RCC 7860 (cell line): Measurements from ENCODE around the gene DUSP2.
A peak's percentile ranks its signal among the peaks of the same experiment; 100 is the strongest.

Experiments used
- DNase-seq: peaks from one replicate; pipeline ENCODE4 v3.0.0-alpha.2; 2015; ENCODE audit warnings: low spot score
- FAIRE-seq: peaks from 2 replicates; lab custom pipeline; 2012; peaks lifted over from hg19 to GRCh38; lab: Jason Lieb, UNC

DUSP2 gene

GRCh38 chr2:96145036-96145847 is at the start of gene DUSP2:
Gene DUSP2, minus strand, starts transcription at chr2:96145440. Its CDS starts 86 bp downstream, at chr2:96145354.
- FAIRE-seq = no peak
- no peak for DNase-seq

- DNase-seq = no peak
- no peak for FAIRE-seq
Observed at GRCh38 chr2:96191937-96192670, 46.9 kb upstream of the DUSP2 start.

DNA sequence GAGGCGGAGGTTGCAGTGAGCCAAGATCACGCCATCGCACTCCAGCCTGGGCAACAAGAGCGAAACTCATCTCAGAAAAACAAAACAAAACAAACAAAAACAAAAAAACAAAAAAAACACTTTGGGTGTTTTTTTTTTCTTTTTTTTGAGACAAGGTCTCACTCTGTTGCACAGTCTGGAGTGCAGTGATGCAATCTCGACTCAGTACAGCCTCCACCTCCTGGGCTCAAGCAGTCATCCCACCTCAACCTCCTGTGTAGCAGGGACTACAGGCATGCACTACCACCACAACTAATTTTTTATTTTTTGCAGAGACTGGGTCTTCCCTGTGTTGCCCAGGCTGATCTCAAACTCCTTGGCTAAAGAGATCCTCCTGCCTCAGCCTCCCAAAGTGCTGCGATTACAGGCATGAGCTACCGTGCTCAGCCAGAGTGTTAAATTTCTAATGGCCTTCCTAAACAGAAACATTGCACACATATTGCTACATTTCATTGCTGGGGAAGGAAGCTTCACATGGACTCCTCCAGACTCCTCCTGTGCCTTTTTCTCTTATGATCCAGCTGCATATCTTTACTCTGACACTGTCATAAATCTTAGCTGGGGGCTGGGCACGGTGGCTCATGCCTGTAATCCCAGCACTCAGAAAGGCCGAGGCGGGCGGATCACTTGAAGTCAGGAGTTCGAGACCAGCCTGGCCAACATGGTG is 43.7 kb upstream of the DUSP2 start:
- no peak for FAIRE-seq
- no peak for DNase-seq

GRCh38 chr2:96186562-96186961 is 41.3 kb upstream of the DUSP2 start:
- DNase-seq (no peak), FAIRE-seq (no peak)

DNA sequence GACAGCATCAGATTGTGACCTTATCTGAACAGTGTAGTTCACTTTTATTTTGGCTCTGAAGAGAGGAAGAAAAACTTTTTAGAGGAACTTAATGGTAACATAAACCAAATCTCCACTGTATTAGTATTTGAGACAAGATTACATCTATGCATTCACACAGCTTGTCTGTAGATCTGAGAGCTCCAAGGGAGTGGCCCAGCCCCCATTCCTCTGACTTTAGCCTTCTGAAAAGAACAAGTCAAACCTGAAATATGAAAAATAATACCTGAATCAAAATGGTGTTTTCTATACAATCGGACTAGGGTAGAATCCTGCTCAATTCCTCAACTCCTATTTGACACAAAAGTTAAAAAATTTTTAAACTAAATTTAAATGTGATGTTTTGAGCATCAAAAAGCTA is 40.3 kb upstream of the DUSP2 start:
- DNase-seq (no peak), FAIRE-seq (no peak)

DNA sequence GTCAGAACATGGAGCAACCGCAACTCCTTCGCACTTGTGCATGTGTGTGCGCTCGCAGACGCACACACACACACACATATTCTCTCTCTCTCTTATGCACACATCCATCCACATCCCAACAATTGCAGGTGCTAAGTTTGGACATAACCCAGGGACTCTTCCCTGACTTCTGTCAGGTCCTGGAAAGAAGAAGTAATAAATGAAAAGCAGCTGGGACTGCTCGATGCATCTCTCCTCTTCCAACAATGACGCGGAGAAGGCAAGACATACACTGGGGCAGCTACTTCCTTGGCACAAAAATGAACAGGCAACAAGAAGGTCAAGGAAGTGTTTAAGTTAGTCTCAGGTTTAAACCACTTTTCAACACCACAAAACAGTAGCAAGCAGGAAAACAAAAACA is 39.7 kb upstream of the DUSP2 start:
- no peak for FAIRE-seq

GRCh38 chr2:96184188-96184587 is 38.9 kb upstream of the DUSP2 start:
- FAIRE-seq (no peak), DNase-seq (no peak)

More for the DNA sequence above, 39.7 kb upstream of the DUSP2 start:
- DNase-seq = no peak

DNA sequence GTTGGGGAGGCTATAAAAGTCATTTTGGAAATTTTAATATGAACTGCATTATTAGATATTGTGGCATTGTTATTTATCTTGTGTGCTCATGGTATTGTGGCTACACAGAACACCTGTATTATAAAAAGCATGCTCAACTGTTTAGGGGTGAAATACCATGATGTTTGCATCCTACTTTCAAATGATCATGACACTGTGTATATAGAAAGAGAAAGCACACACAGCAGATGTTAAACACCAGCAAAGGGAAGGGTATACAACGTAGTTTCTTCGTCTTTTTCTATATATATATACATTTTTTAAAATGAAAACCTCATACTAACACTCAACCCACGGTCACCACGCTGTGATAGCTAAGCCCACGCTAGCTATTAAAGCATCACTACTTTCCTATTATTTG is 36.3 kb upstream of the DUSP2 start:
- FAIRE-seq (no peak), DNase-seq (no peak)

GRCh38 chr2:96180521-96180920 is 35.3 kb upstream of the DUSP2 start:
- no peak for FAIRE-seq
- DNase-seq = no peak

DNA sequence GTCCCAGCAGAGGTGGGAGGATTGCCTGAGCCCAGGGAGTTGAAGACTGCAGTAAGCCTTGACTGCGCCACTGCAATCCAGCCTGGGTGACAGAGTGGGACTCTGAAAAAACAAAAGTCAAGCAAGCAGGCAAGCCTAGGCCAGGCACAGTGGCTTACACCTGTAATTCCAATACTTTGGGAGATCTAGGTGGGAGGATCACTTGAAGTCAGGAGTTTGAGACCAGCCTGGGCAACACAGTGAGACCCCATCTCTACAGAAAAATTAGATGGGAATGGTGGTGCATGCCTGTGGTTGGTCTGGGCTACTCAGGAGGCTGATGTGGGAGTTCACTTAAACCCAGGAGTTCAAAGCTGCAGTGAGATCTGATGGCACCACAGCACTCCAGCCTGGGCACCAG is 34.8 kb upstream of the DUSP2 start:
- FAIRE-seq = no peak

DNA sequence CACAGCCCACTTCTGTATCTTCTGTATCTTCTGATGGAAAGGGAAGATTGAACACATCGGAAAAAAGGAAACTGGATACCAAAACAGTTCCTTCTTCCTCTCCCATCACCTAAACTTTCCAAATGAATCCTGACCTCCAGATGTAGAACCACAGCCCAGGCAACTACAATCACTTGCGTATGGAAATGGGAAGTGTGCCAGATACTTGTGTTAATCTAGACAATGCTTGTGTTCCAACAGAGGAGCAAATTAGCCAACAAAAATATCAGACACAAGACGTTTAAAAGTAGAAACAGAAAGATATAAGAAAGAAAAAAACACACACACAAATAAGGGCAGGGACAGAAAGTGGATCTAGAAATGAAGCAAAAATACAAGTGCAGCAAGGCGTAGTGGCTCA is 31.4 kb upstream of the DUSP2 start:
- FAIRE-seq (no peak), DNase-seq (no peak)

More for the DNA sequence above, 34.8 kb upstream of the DUSP2 start:
- no peak for DNase-seq

GRCh38 chr2:96175951-96176350 is 30.7 kb upstream of the DUSP2 start:
- FAIRE-seq = no peak
- DNase-seq = no peak

- DNase-seq (peak; percentile 34), FAIRE-seq (no peak)
Observed at GRCh38 chr2:96174251-96175144, 29.3 kb upstream of the DUSP2 start.

DNA sequence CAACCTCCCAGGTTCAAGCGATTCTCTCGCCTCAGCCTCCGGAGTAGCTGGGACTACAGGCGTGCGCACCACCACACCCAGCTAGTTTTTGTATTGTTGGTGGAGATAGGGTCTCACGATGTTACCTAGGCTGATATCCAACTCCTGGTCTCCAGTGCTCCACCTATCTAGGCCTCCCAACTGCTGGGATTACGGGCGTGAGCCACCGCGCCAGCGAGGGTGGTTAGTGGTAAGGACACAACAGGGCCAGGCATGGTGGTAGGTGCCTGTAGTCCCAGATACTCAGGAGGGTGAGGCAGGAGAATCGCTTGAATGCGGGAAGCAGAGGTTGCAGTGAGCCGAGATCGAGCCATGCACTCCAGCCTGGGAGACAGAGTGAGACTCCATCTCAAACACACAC is 26.6 kb upstream of the DUSP2 start:
- no peak for FAIRE-seq

GRCh38 chr2:96170626-96171025 is 25.4 kb upstream of the DUSP2 start:
- no peak for DNase-seq
- no peak for FAIRE-seq

More for the DNA sequence above, 26.6 kb upstream of the DUSP2 start:
- no peak for DNase-seq

DNA sequence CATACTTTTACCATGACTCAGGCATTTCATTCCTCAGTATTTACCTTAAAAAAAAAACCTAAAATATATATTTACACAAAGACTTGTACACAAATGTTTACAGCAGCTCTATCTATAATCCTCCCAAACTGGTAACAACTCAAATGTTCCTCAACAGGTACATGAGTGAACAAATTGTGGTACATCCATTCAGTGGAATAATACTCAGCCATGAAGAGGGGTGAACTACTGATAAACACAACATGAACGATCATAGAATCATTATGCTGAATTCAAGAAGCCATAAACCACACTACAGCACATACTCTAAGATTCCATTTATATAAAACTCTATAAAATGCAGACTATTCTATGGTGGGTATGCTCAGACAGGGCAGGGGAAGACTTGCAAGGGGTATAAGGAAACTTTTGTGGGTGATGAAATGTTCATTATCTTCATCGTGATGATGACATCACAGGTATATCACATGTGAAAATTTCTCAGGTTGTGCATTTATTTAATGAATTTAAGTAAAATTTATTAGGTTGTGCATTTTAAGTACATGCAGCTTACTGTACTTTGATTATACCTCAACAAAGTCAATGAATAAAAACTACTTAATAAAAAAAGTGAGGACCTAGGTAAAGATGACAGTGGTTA is 24.7 kb upstream of the DUSP2 start:
- no peak for FAIRE-seq
- no peak for DNase-seq

GRCh38 chr2:96167407-96168013 is 22.3 kb upstream of the DUSP2 start:
- no peak for FAIRE-seq

DNA sequence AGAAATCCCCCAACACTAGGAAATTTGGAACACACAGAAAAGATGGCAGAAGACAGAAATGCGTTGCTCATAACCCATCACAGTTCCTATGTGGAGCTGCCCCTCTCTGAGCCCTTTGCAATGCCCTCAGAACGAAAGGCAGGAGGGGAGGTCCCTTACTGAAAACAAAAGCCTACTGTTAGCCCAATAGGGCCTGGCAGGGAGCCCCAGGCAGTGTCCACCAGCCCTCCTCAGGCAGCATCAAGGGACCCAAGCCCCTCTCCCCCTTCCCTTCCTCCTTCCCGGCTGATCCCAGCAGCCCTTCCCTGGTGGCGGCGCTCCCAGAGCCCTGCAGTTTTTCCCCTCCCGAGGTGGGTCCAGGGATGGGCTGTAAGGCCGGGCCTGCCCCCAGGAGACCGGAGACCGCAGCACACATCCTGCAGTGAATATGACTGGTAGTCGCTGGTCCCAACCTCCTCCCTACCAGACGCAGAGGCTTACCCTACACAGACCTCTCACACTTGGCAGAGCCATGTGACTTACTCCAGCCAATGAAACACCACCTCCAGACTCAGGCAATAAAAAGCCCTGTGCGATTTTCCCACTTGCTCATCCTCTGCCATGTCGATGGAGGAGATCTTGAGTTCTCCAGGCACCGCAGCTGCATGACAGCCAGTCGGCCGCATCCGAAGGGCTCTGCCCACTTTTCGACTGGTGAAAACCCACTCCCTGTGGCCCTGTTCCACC is 19.4 kb upstream of the DUSP2 start:
- no peak for FAIRE-seq
- DNase-seq = no peak

More at GRCh38 chr2:96167407-96168013, 22.3 kb upstream of the DUSP2 start:
- no peak for DNase-seq
